Breast epithelium (tissue), 3 donors: ENCODE results near the gene MYBL2.

Experiments
- POLR2AphosphoS5 ChIP-seq, 3 donors: sonication (generic); formaldehyde crosslinking; IDR thresholded peaks; one replicate each; pipeline ENCODE4 v1.6.1; 2017; ENCODE audit warnings: antibody characterized with exemption in 3 of 3
- TF ChIP-seq, protein P1 (sequence below), 3 donors: fragments of 450-650 bp; IDR thresholded peaks; one replicate each; pipeline ENCODE4 v1.5.1; 2016 to 2017; ENCODE audit warnings: antibody characterized with exemption in 3 of 3, mild to moderate bottlenecking in 3 of 3, moderate library complexity in 3 of 3

DNA sequence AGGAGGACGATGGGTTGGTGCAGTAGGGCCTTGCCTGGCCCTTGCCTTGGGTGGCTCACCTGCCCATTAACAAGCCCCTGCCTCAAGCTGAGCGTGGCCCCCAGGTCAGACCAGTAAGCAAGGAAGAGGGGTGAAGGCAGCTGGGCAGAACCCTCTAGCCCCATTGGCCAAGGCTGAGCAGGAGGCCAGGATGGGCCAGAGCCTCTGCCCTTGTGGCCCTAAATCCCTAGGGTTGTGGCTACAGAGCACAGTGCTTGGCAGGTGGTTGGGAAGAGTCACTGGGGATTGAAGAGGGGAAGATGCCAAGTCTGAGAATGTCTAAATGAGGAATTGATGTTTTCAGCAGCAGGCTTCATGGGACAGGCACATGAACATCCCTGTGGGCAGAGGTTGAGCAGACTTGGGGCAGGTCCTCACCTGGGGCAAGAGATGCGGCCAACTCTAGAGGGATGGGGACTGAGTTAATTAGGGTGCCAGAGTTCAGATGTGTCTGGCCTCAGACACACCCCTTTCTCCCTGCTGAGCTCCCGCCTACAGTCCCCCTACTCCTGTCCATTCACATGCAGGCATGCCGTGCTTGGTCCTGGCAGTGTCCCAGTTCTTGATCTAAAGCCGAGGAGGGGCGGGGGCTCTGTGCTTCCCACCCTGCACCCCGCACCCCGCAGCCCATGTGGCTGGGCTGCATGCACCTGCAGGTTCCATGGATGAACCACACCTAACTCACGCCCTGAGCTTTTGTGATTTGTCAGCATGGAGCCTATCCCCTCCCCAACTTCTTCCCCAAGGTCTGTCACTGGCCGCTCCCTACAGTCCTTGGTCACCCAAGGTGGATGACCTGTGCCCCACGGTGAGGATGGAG, 50.1 kb downstream of the MYBL2 start:
- TF ChIP-seq, protein P1, sequence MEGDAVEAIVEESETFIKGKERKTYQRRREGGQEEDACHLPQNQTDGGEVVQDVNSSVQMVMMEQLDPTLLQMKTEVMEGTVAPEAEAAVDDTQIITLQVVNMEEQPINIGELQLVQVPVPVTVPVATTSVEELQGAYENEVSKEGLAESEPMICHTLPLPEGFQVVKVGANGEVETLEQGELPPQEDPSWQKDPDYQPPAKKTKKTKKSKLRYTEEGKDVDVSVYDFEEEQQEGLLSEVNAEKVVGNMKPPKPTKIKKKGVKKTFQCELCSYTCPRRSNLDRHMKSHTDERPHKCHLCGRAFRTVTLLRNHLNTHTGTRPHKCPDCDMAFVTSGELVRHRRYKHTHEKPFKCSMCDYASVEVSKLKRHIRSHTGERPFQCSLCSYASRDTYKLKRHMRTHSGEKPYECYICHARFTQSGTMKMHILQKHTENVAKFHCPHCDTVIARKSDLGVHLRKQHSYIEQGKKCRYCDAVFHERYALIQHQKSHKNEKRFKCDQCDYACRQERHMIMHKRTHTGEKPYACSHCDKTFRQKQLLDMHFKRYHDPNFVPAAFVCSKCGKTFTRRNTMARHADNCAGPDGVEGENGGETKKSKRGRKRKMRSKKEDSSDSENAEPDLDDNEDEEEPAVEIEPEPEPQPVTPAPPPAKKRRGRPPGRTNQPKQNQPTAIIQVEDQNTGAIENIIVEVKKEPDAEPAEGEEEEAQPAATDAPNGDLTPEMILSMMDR (IDR thresholded peaks at IDR 0.05) = no peak
- no peak for TF ChIP-seq POLR2AphosphoS5 (IDR thresholded peaks at IDR 0.05)
